Measurements from ENCODE around the gene NARF.

NARF gene

GRCh38 chr17:82434216-82434565 is 24.4 kb upstream of the NARF start:
- no peak for DNase-seq

DNA sequence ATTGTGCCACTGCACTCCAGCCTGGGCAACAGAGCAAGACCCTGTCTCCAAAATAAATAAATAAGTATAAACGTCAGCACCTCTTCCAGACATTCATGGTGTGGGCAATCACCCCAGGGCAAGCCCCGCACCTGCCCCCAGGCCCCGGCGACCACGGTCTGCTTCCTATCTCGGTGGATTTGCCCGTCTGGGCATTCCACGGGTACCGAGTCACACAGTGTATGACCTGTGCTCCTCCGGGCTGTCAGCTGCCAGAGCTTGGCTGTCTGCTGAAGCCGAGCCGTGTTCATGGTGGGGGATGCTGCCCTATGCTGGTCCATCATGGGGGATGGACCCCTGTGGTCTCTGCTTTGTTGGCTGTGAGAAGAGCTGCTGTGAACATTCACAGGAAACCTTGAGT is 23.4 kb upstream of the NARF start:
- no peak for DNase-seq

DNA sequence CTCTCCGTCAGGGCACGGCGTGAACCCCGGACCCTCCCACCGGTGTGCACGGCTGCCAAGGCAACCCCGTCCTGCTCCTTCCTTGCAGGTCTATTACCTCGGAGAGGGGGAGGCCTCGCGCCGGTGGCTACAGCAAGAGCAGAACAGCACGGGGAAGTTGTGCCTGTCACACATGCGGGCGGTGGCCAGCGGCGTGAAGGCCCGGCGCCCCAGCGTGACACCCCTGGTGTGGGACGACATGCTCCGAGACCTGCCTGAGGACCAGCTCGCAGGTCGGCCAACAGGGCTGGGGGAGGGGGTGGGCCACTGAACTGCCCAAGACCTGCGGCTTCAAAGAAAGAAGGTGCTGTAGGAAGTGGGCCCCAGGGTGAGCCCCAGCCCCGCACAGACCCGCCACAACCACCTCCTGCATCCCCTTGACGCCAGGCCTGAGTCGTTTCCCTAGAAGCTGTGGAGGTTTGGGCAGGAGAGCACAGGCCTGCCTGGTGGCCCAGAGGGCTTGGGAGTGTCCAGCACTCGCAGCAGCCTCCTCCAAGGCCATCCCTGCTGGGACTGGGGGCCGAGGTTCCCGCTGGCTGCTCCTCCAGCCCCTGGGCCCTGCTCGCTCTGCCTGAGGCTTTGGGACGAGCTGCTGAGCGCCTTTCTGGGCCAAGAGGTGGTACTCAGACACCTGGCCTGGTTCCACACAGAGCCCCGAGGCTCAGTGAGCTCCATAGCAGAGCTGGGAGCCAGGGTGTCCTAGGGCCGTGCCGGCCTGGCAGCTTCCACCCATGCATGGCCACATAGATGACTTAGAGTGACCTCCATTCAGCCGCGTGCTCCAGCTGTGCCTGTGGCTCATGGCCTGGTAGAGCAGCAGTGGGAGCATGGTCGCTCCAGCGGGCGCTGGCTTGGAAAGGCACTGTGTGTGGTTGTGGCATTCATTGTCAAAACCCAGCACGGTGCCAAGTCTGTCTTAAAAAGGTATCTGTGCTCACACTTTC is 22.6 kb upstream of the NARF start:
- no peak for DNase-seq

DNA sequence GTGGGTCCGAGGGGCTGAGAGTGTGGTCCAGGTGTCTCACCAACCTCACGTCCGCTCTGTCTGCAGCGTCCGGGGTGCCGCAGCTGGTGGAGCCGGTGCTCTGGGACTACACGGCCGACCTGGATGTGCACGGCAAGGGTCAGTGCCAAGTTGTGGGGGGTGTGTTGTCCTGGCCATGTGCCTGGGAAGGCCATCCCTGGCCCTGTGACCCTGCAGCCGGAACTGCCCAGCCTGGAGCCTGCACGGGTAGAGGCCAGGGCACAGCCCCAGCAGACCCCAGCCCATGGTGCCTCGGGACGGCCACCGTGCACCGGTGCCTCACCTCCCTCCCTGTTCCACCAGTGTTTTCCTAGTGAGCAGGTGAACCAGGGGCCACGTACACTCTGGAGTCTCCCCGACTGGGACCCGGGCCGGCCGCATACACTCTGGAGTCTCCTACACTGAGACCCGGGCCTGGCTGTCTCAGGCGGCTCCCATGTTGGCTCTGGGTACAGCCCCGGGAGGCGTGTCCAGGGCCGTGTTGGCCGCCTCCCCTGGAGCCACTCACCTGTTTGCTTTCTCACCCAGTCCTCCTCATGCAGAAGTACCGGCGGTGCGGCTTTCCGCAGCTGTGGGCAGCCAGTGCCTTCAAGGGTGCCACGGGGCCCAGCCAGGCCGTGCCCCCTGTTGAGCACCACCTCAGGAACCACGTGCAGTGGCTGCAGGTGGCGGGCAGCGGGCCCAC is 21.8 kb upstream of the NARF start:
- no peak for DNase-seq

DNA sequence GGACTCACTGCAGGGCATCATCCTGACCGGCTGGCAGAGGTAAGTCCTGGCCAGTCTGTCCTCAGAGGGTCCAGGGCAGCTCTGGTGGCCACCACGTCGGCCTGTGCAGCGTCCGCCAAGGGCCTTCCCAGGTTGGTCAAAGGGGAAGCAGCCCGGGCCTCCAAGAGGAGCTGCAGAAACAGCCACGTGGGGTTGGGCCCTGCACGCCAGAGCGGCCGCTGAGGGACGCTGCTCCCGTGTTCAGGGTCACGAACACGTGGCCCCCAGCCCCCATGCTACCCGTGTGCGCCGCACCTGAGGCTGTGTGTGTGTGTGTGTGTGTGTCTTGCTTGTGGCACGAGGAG is 21.2 kb upstream of the NARF start:
- DNase-seq: no peak

GRCh38 chr17:82438401-82439193 is 19.9 kb upstream of the NARF start:
- no peak for DNase-seq

- DNase-seq: no peak
These were observed 19.2 kb upstream of the NARF start for GRCh38 chr17:82439194-82439828.

GRCh38 chr17:82439829-82440365 is 18.6 kb upstream of the NARF start:
- no peak for DNase-seq

- DNase-seq: no peak
These were observed 18.0 kb upstream of the NARF start for GRCh38 chr17:82440469-82440981.

DNA sequence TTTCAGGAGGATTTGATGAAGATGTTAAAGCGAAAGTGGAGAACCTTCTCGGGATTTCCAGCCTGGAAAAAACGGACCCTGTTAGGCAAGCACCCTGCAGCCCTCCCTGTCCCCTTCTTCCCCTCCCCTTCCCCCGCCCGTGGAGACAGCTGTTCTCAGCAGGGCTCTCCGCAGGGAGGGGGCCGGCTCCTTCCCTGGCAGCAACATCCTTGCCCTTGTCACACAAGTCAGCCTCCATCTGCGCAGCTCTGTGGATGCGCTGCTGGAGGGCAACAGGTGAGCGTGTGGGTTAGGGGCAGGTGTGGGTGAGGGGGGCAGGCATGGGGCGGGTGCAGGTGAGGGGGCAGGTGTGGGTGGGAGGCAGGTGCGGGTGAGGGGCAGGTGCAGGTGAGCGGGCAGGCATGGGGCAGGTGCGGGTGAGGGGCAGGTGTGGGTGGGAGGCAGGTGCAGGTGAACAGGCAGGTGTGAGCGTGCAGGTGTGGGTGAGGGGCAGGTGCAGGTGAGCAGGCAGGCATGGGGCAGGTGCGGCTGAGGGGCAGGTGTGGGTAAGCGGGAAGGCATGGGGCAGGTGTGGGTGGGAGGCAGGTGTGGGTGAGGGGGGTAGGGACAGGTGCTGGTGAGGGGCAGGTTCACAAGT is 17.4 kb upstream of the NARF start:
- no peak for DNase-seq

- no peak for DNase-seq
These were observed 16.7 kb upstream of the NARF start for GRCh38 chr17:82441691-82442487.

- DNase-seq: no peak
These were observed 15.7 kb upstream of the NARF start for GRCh38 chr17:82442643-82443464.

GRCh38 chr17:82443465-82444283 is 14.9 kb upstream of the NARF start:
- DNase-seq: no peak

- no peak for DNase-seq
These were observed 14.2 kb upstream of the NARF start for GRCh38 chr17:82444284-82444893.

DNA sequence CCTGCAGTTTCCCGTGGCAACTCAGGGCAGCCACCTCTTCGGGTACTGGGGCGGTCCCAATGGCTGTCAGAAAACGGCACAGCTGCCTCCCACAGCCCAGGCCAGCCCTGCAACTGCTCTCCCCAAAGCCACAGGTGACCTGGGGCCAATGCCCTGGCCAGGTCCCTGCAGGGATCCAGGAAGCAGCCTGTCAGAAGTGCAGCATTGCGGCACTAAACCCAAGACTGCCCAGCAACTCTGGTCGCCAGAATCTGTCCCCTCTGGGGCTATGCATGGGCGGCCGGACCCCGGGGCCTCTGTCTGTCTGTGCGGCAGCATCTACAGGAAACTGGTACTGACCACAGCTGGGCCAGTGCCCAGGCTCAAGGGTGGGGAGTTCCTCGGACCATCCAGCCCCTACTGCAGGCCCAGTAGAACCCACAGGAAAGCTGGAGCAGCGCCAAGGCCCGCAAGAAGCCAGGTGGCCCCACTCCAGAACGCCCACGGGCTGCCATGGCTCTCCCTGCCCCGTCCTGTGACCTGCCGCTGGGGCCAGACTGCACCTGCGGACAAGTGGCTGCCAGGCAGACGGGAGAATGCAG is 13.5 kb upstream of the NARF start:
- no peak for DNase-seq

DNA sequence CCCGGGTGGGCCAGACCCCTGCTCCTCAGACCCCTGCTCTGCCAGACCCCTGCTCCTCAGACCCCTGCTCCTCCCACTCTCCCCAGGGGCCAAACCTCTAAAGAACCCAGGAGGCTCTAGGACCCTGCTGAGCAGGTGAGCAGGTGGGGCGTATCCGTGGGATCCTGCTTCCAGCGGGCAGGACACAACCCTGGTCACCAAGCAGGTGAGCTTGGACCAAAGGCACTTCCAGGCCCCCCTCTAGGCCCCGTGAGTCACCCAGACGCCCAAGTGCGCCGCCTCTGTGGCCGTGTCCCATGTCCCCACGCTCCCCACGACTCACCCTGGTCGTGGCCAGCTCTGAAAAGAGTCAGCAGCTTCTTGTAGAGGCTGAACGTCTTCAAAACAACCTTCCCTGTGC is 13.0 kb upstream of the NARF start:
- no peak for DNase-seq

DNA sequence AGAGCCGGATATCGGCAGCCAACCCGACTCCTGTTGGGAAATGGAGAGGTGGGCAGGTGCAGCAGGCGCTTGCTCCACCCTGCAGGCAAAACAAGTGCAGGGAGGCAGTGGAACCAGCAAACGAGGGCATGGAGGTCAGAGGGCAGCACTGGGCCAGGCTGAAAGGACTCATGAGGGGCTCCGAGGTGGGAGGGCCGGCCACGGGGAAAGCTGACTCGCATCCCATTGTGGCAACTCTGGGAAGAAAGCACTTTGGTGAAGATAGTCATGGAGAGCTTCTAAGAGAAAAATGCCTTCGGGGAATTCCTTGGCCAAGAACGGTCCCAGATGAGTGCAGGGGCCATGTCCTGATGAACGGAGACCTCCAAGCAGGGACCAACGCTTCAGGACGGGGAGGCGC is 12.4 kb upstream of the NARF start:
- no peak for DNase-seq

DNA sequence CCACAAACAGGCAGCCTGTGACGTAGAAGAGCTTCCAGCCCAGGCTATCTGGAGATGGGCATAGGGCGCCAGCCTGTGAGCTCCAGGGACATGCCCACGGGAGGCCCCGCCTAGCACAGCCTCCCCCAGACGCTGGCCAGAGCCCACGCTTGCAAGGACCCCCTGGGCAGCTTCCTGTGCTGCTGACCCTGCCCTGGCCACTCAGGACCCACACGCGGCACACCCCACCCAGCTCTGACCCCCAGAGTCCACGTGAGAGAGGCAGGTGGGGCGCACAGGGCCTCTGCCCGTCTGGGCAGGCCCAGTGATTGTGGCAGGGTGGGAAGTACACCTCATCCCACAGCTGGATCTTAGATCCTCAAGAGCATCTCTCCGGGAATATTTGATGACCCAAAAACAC is 11.9 kb upstream of the NARF start:
- DNase-seq: no peak

Measured in HCEC 1CT (cell line).